Measurements from ENCODE around the gene GAL3ST2. TPM values are rescaled to one million over a fixed set of nuclear protein-coding genes. Genes with fewer than 3 reads are reported as not detected.

Gene GAL3ST2
- total and polyA plus RNA-seq, 2 of the 8 experiments (the other 6 are each of a cell fraction or from before 2014, with no cell fraction given) = not detected

DNA sequence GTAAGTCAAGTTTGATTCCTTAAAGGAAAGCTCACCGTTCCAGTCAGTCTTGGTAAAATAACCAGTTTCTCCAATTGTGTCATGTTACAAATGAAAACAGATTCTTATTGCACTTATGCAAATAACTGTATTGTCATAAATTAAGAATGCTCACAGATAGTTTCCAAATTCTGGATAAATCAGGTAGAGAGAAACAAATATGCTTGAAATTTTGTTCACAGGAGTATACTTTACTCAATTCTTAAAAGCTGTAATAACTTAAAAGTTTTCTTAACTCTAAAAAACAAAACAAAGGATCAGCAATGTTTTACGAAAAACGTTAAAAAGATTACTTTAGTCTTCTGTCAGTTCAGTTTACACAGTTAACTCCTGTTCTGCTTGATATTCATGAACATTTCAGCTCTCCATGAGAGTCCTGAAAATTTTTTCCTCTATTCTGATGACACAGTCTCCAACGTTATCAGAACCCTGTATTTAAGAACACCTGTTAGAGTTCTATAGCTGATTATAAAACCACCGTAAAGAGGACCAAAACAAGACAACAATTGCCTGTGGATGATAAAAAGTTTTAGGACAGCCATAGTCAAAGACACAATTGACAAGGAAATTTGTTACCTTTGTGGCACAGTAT, 4.4 kb downstream of the GAL3ST2 start:
- CTCF ChIA-PET (ENCODE audit: partially characterized antibody) = interaction anchor here (0.8 kb wide), 1 partner anchor 97 kb away, joined by 3 read pairs; no protein-coding TSS in a partner anchor
- H2AK5ac ChIP-seq (ENCODE audit: low read depth, low read length) = no peak overlapping the region
- no peak overlapping the region for H3K23ac ChIP-seq (ENCODE audit: insufficient read length)
- H4K8ac ChIP-seq (ENCODE audit: extremely low read depth, insufficient read depth, low read length) = no peak overlapping the region
- no peak overlapping the region for H2BK5ac ChIP-seq (ENCODE audit: low read depth, low read length)
- FAIRE-seq (no peak), DNase-seq (ENCODE audit: low read depth in 1 of 2, low spot score in 2 of 2) (no peak)
- H3K4me2 ChIP-seq (ENCODE audit: insufficient read depth in 1 of 2, low read depth in 2 of 2, low read length in 2 of 2) = no peak overlapping the region
- H3K4me1 ChIP-seq (replicated peaks in 1 of 4; ENCODE audit: control insufficient read depth in 3 of 4, insufficient read depth in 4 of 4, low read length in 3 of 4) = peaks cover 0 to 20% (median 5%) of the 10 kb centered on the region in 4 experiments; a peak in 5 of 7 replicates
- H3K36me3 ChIP-seq (ENCODE audit: control insufficient read depth in 2 of 4, insufficient read depth in 4 of 4, low read length in 3 of 4) = no peaks in the 10 kb centered on the region
- H2AFZ ChIP-seq (ENCODE audit: low read length) = no peak overlapping the region
- H3K18ac ChIP-seq (ENCODE audit: extremely low read depth, low read length) = no peak overlapping the region
- H2BK20ac ChIP-seq (ENCODE audit: low read length) = no peak overlapping the region
- H4K91ac ChIP-seq (replicated peaks; ENCODE audit: insufficient read length, low read length) = no peak overlapping the region
- no peak overlapping the region for H4K5ac ChIP-seq (ENCODE audit: insufficient read length, low read depth, low read length)
- no peak overlapping the region for H3K9ac ChIP-seq (replicated peaks in 1 of 4; ENCODE audit: extremely low read depth in 1 of 4, low read depth in 3 of 4, low read length in 3 of 4)
- POLR2A ChIA-PET (ENCODE audit: partially characterized antibody) = no interaction called here
- no peak overlapping the region for H3K56ac ChIP-seq (replicated peaks; ENCODE audit: insufficient read length, low read depth, low read length)
- H2BK120ac ChIP-seq (replicated peaks; ENCODE audit: low read depth, low read length) = no peak overlapping the region
- H3K27me3 ChIP-seq (replicated peaks in 1 of 4; ENCODE audit: control insufficient read depth in 3 of 4, extremely low read depth in 1 of 4, insufficient read depth in 3 of 4, low read length in 3 of 4) = no peaks in the 10 kb centered on the region
- H3K79me2 ChIP-seq (ENCODE audit: control insufficient read depth in 1 of 2, insufficient read depth in 2 of 2, low read length in 2 of 2) = no peaks in the 10 kb centered on the region
- H2BK15ac ChIP-seq (ENCODE audit: low read length) = no peak overlapping the region
- no peak overlapping the region for H3K14ac ChIP-seq (ENCODE audit: insufficient read length)
- no peak overlapping the region for H3K4ac ChIP-seq (replicated peaks; ENCODE audit: insufficient read length, low read depth, low read length)
- H3K9me3 ChIP-seq (ENCODE audit: insufficient read depth in 2 of 2, low read depth in 1 of 2, low read length in 1 of 2) = peaks cover 23% of the 10 kb centered on the region in 2 experiments
- H3K4me3 ChIP-seq (ENCODE audit: extremely low read depth in 1 of 4, insufficient read depth in 2 of 4, low read depth in 3 of 4, low read length in 4 of 4) = no peak overlapping the region
- WGBS, 2 experiments (ENCODE audit: extremely low coverage in 1 of 2, insufficient coverage in 1 of 2, insufficient read length in 1 of 2, insufficient replicate concordance in 2 of 2, low coverage in 1 of 2, low lambda C conversion rate in 2 of 2, missing lambda C conversion rate in 1 of 2) = 89% methylated on average over 5 of the region's 5 CpGs; no CpG with 5 or more reads in 1 of the 2 experiments
- H4K20me1 ChIP-seq (replicated peaks in 1 of 2; ENCODE audit: control insufficient read depth in 1 of 2, insufficient read depth in 2 of 2, low read length in 2 of 2) = no peaks in the 10 kb centered on the region
- H2BK12ac ChIP-seq (ENCODE audit: low read depth, low read length) = no peak overlapping the region
- H3K27ac ChIP-seq (ENCODE audit: low read depth, low read length) = no peak overlapping the region
- H3K79me1 ChIP-seq (ENCODE audit: low read depth, low read length) = no peaks in the 10 kb centered on the region
- H3K23me2 ChIP-seq (ENCODE audit: low read depth, low read length) = no peaks in the 10 kb centered on the region
- TF ChIP-seq POLR2AphosphoS5 (IDR thresholded peaks at IDR 0.05; ENCODE audit: low read depth, low read length) = no peak
- TF ChIP-seq, protein P1, sequence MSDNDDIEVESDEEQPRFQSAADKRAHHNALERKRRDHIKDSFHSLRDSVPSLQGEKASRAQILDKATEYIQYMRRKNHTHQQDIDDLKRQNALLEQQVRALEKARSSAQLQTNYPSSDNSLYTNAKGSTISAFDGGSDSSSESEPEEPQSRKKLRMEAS (IDR thresholded peaks at IDR 0.05) = no peak
- TF ChIP-seq JUND (IDR thresholded peaks at IDR 0.05; ENCODE audit: low read length) = no peak
- TF ChIP-seq BCL11A (IDR thresholded peaks at IDR 0.05; ENCODE audit: low read depth in 2 of 2, low read length in 2 of 2) = no peak
- TF ChIP-seq SIRT6 (IDR thresholded peaks at IDR 0.05; ENCODE audit: low read length) = no peak
- TF ChIP-seq GABPA (IDR thresholded peaks at IDR 0.05; ENCODE audit: borderline replicate concordance, insufficient read depth, low read length) = no peak
- TF ChIP-seq ATF3 (IDR thresholded peaks at IDR 0.05; ENCODE audit: insufficient read depth, low read depth, low read length) = no peak
- TF ChIP-seq SIN3A (conservative IDR thresholded peaks at IDR 0.05 in 1 of 2, IDR thresholded peaks at IDR 0.05 in 1 of 2; ENCODE audit: low read depth in 1 of 2, low read length in 2 of 2) = no peak
- no peak for TF ChIP-seq CHD1 (IDR thresholded peaks at IDR 0.05; ENCODE audit: low read depth, low read length)

All from H1 (cell line).